ENCODE data around the gene CATSPERD.

CATSPERD gene

GRCh38 chr19:5786593-5787408 lies 66.4 kb downstream of the CATSPERD start:
- Histone ChIP-seq H3K4me1 (ENCODE audit: insufficient read depth, poor library complexity, severe bottlenecking) (no peaks in the 10 kb centered on the region), H3K27me3 (ENCODE audit: insufficient read depth, poor library complexity, severe bottlenecking) (no peaks in the 10 kb centered on the region), H3K36me3 (ENCODE audit: low read depth) (peaks cover 44% of the 10 kb centered on the region), H3K4me3 (ENCODE audit: severe bottlenecking) (no peak overlapping the region), H3K9me3 (ENCODE audit: severe bottlenecking) (no peaks in the 10 kb centered on the region), H3K27ac (ENCODE audit: poor library complexity, severe bottlenecking) (no peak overlapping the region)
- ATAC-seq (ENCODE audit: low read depth): no peak
- TF ChIP-seq CTCF (IDR thresholded peaks at IDR 0.05; ENCODE audit: poor library complexity, severe bottlenecking): no peak
- no peak for DNase-seq (ENCODE audit: low spot score)

GRCh38 chr19:5787409-5788182 lies 67.2 kb downstream of the CATSPERD start:
- no peak for ATAC-seq (ENCODE audit: low read depth)
- no peak for DNase-seq (ENCODE audit: low spot score)
- TF ChIP-seq CTCF (IDR thresholded peaks at IDR 0.05; ENCODE audit: poor library complexity, severe bottlenecking): no peak
- Histone ChIP-seq H3K9me3 (ENCODE audit: severe bottlenecking) (no peaks in the 10 kb centered on the region), H3K4me1 (ENCODE audit: insufficient read depth, poor library complexity, severe bottlenecking) (no peaks in the 10 kb centered on the region), H3K4me3 (ENCODE audit: severe bottlenecking) (no peak overlapping the region), H3K27ac (ENCODE audit: poor library complexity, severe bottlenecking) (no peak overlapping the region), H3K36me3 (ENCODE audit: low read depth) (peaks cover 44% of the 10 kb centered on the region), H3K27me3 (ENCODE audit: insufficient read depth, poor library complexity, severe bottlenecking) (no peaks in the 10 kb centered on the region)

GRCh38 chr19:5788422-5788821 lies 68.0 kb downstream of the CATSPERD start:
- H3K27me3 ChIP-seq (ENCODE audit: insufficient read depth, poor library complexity, severe bottlenecking): no peaks in the 10 kb centered on the region
- no peak for DNase-seq (ENCODE audit: low spot score)
- no peak for ATAC-seq (ENCODE audit: low read depth)
- H3K9me3 ChIP-seq (ENCODE audit: severe bottlenecking): no peaks in the 10 kb centered on the region
- H3K27ac ChIP-seq (ENCODE audit: poor library complexity, severe bottlenecking): no peak overlapping the region
- TF ChIP-seq CTCF (IDR thresholded peaks at IDR 0.05; ENCODE audit: poor library complexity, severe bottlenecking): no peak
- H3K36me3 ChIP-seq (ENCODE audit: low read depth): peaks cover 44% of the 10 kb centered on the region
- H3K4me3 ChIP-seq (ENCODE audit: severe bottlenecking): no peak overlapping the region
- no peaks in the 10 kb centered on the region for H3K4me1 ChIP-seq (ENCODE audit: insufficient read depth, poor library complexity, severe bottlenecking)

GRCh38 chr19:5789351-5789761 lies 68.9 kb downstream of the CATSPERD start:
- Histone ChIP-seq H3K4me3 (ENCODE audit: severe bottlenecking) (no peak overlapping the region), H3K27ac (ENCODE audit: poor library complexity, severe bottlenecking) (no peak overlapping the region), H3K4me1 (ENCODE audit: insufficient read depth, poor library complexity, severe bottlenecking) (peaks cover 1% of the 10 kb centered on the region), H3K36me3 (ENCODE audit: low read depth) (peaks cover 44% of the 10 kb centered on the region), H3K9me3 (ENCODE audit: severe bottlenecking) (no peaks in the 10 kb centered on the region), H3K27me3 (ENCODE audit: insufficient read depth, poor library complexity, severe bottlenecking) (no peaks in the 10 kb centered on the region)
- TF ChIP-seq CTCF (IDR thresholded peaks at IDR 0.05; ENCODE audit: poor library complexity, severe bottlenecking): no peak
- ATAC-seq (ENCODE audit: low read depth): no peak
- DNase-seq (ENCODE audit: low spot score): no peak
